H1 (cell line): ENCODE data around the gene MPPED2. TPM values are rescaled to one million over a fixed set of nuclear protein-coding genes. Genes with fewer than 3 reads are reported as not detected.

Source experiments
- BACH1 ChIP-seq: IDR thresholded peaks from 2 replicates; pipeline ENCODE4 v1.6.1; 2012; ENCODE audit warnings: low read length, improper control_type of control experiment
- BCL11A ChIP-seq, 2 experiments: IDR thresholded peaks; one replicate each; pipeline ENCODE4 v1.6.1; 2011; ENCODE audit warnings: low read depth in 2 of 2, low read length in 2 of 2, mild to moderate bottlenecking in 2 of 2
- CHD7 ChIP-seq: fragments of 300-600 bp; sonication (generic); IDR thresholded peaks from 2 replicates; pipeline ENCODE4 v1.7.1; 2012; ENCODE audit warnings: low read length, moderate library complexity, mild to moderate bottlenecking, inconsistent platforms; ENCODE audit not compliant: insufficient replicate concordance
- CREB1 ChIP-seq: IDR thresholded peaks from 2 replicates; pipeline ENCODE4 v1.6.1; 2012; ENCODE audit warnings: inconsistent platforms
- CTBP2 ChIP-seq: IDR thresholded peaks from 2 replicates; pipeline ENCODE4 v1.7.0; 2011; ENCODE audit warnings: borderline replicate concordance, mild to moderate bottlenecking, moderate library complexity, mixed read lengths, low read length; ENCODE audit not compliant: insufficient read depth, insufficient read length
- EGR1 ChIP-seq: IDR thresholded peaks from 2 replicates; pipeline ENCODE4 v1.6.1; 2011; ENCODE audit warnings: low read depth, low read length, borderline replicate concordance
- MAX ChIP-seq: IDR thresholded peaks from 2 replicates; pipeline ENCODE4 v1.6.1; 2012; ENCODE audit warnings: inconsistent platforms
- NANOG ChIP-seq: IDR thresholded peaks from 2 replicates; pipeline ENCODE4 v1.6.1; 2011; ENCODE audit warnings: low read length, low read depth, mild to moderate bottlenecking, inconsistent platforms; ENCODE audit not compliant: insufficient read depth, poor library complexity, severe bottlenecking
- SP1 ChIP-seq: IDR thresholded peaks from 2 replicates; pipeline ENCODE4 v1.6.1; 2011; ENCODE audit warnings: low read depth, low read length
- SP4 ChIP-seq: IDR thresholded peaks from 2 replicates; pipeline ENCODE4 v1.6.1; 2012; ENCODE audit warnings: low read length, inconsistent platforms
- TCF12 ChIP-seq: IDR thresholded peaks from 2 replicates; pipeline ENCODE4 v1.6.1; 2011; ENCODE audit warnings: low read depth, mild to moderate bottlenecking, low read length
- TEAD4 ChIP-seq: IDR thresholded peaks from 2 replicates; pipeline ENCODE4 v1.6.1; 2012; ENCODE audit warnings: low read depth, low read length, inconsistent platforms, mixed read lengths
- polyA plus RNA-seq, 7 experiments: library from polyadenylated mRNA; depleted of rRNA in 3 of 7; stranded (reverse) in 5 of 7; unstranded in 2 of 7; fragments of >200 nt in 5 of 7; fragments of 200-250 nt in 2 of 7; gene quantifications; 1 replicate in 5 of 7; 2 replicates in 1 of 7; 4 replicates in 1 of 7; pipeline versions ENCODE4 v1.2.1 to v1.2.3, GENCODE V29; 2011 to 2013; ENCODE audit warnings: missing spikeins in 2 of 7, mixed read lengths in 2 of 7
- total RNA-seq: library from RNA; stranded (reverse); fragmentation: NEBNext Ultra II Directional; extraction: Animal tissue kit (Norgen Biotek cat#: 25700); gene quantifications from 2 replicates; pipeline ENCODE4 v1.2.1, GENCODE V29; 2021

MPPED2 gene
- total and polyA plus RNA-seq, 2 of the 8 experiments (the other 6 are each of a cell fraction or from before 2014, with no cell fraction given) = 1.3 to 3.5 TPM

- TF ChIP-seq CHD7 (peak; percentile 33), CTBP2 (peak; percentile 32), NANOG (peak; percentile 54), SP1 (no peak), MAX (0 out of 2 replicates have a peak, but pooled peaks have one; percentile 28), BCL11A (IDR thresholded peaks at IDR 0.05; ENCODE audit: low read depth in 2 of 2, low read length in 2 of 2) (no peak), CREB1 (no peak), SP4 (no peak), TEAD4 (0 out of 2 replicates have a peak, but pooled peaks have one; percentile 20), BACH1 (no peak), EGR1 (no peak), TCF12 (peak; percentile 73; the same call in 1 of the 2 replicates)
These were observed 132.4 kb downstream of the MPPED2 start (continued) for GRCh38 chr11:30453705-30454104.
